ENCODE measurements around the gene BCAS4. TPM values are rescaled to one million over a fixed set of nuclear protein-coding genes. Genes with fewer than 3 reads are reported as not detected.

BCAS4 gene
- total RNA-seq, 1 experiment from 2014 or later, result 34.8 TPM

DNA sequence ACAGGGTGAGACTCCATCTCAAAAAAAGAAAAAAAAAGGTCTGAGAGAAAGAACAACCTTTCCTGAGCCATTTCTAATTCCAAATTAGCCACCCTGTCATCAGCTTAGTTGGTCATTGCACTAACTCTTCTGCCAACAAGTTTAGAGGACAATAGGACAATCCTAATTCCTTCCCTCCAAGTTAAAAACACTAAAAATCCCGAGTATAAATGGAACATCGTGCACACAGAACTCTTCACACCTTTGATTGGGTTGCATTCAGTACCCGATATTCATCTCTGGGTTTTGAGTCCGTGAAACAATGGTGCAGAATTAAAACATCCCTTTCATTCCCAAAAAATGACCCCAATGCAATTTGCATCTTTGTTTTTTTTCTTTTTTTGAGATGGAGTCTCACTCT, 40.4 kb upstream of the BCAS4 start:
- Histone ChIP-seq H3K4me3 (ENCODE audit: low read depth in 2 of 2, low read length in 2 of 2) (no peak overlapping the region), H3K4me1 (ENCODE audit: control insufficient read depth, insufficient read depth, low read length) (peaks cover 73% of the 10 kb centered on the region), H3K27me3 (ENCODE audit: control insufficient read depth, insufficient read depth, low read length) (no peaks in the 10 kb centered on the region), H3K36me3 (ENCODE audit: control insufficient read depth, insufficient read depth, low read length) (peaks cover 27% of the 10 kb centered on the region), H3K9me3 (ENCODE audit: control insufficient read depth, insufficient read depth, low read depth, low read length) (no peaks in the 10 kb centered on the region), H3K27ac (ENCODE audit: low read length) (peak overlapping the region; percentile 99)
- CTCF ChIA-PET, result no interaction called here
- DNase-seq (ENCODE audit: low read depth, low spot score), result no peak
- POLR2A ChIA-PET, result interaction anchor here (0.6 to 0.8 kb wide), 2 partner anchors 31 to 93 kb away, joined by 3 to 5 read pairs; no protein-coding TSS in a partner anchor
- ATAC-seq, result 0 out of 2 replicates have a peak, but pooled peaks have one; percentile 8
- TF ChIP-seq, protein P1, sequence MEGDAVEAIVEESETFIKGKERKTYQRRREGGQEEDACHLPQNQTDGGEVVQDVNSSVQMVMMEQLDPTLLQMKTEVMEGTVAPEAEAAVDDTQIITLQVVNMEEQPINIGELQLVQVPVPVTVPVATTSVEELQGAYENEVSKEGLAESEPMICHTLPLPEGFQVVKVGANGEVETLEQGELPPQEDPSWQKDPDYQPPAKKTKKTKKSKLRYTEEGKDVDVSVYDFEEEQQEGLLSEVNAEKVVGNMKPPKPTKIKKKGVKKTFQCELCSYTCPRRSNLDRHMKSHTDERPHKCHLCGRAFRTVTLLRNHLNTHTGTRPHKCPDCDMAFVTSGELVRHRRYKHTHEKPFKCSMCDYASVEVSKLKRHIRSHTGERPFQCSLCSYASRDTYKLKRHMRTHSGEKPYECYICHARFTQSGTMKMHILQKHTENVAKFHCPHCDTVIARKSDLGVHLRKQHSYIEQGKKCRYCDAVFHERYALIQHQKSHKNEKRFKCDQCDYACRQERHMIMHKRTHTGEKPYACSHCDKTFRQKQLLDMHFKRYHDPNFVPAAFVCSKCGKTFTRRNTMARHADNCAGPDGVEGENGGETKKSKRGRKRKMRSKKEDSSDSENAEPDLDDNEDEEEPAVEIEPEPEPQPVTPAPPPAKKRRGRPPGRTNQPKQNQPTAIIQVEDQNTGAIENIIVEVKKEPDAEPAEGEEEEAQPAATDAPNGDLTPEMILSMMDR (IDR thresholded peaks at IDR 0.05), result no peak
- TF ChIP-seq POLR2AphosphoS5 (IDR thresholded peaks at IDR 0.05; ENCODE audit: low read depth, low read length), result peak; percentile 84
- TF ChIP-seq, protein P2, sequence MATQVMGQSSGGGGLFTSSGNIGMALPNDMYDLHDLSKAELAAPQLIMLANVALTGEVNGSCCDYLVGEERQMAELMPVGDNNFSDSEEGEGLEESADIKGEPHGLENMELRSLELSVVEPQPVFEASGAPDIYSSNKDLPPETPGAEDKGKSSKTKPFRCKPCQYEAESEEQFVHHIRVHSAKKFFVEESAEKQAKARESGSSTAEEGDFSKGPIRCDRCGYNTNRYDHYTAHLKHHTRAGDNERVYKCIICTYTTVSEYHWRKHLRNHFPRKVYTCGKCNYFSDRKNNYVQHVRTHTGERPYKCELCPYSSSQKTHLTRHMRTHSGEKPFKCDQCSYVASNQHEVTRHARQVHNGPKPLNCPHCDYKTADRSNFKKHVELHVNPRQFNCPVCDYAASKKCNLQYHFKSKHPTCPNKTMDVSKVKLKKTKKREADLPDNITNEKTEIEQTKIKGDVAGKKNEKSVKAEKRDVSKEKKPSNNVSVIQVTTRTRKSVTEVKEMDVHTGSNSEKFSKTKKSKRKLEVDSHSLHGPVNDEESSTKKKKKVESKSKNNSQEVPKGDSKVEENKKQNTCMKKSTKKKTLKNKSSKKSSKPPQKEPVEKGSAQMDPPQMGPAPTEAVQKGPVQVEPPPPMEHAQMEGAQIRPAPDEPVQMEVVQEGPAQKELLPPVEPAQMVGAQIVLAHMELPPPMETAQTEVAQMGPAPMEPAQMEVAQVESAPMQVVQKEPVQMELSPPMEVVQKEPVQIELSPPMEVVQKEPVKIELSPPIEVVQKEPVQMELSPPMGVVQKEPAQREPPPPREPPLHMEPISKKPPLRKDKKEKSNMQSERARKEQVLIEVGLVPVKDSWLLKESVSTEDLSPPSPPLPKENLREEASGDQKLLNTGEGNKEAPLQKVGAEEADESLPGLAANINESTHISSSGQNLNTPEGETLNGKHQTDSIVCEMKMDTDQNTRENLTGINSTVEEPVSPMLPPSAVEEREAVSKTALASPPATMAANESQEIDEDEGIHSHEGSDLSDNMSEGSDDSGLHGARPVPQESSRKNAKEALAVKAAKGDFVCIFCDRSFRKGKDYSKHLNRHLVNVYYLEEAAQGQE (IDR thresholded peaks at IDR 0.05; ENCODE audit: insufficient read depth in 1 of 2, low read depth in 2 of 2, low read length in 1 of 2), result no peak
- intact Hi-C loops (cut with micrococcal nuclease; ENCODE audit: unreplicated experiment) (no loop called here), in situ Hi-C loops (cut with HindIII; ENCODE audit: low pct_unique_long_range_greater_than_20kb, low sequenced_read_pairs) (no loop called here)
- no TSS peak for BruUV-seq (replicated peaks)

- TF ChIP-seq POLR2AphosphoS5 (IDR thresholded peaks at IDR 0.05; ENCODE audit: low read depth, low read length) (peak; percentile 67), TCF7L2 (IDR thresholded peaks at IDR 0.05; ENCODE audit: low read depth, low read length) (no peak), SIN3A (IDR thresholded peaks at IDR 0.05; ENCODE audit: borderline replicate concordance, insufficient read depth, low read depth, low read length) (no peak)
- TF ChIP-seq, protein P1 (IDR thresholded peaks at IDR 0.05), result no peak
- TF ChIP-seq, protein P2 (IDR thresholded peaks at IDR 0.05; ENCODE audit: insufficient read depth in 1 of 2, low read depth in 2 of 2, low read length in 1 of 2), result no peak
- in situ Hi-C loops (cut with HindIII; ENCODE audit: low pct_unique_long_range_greater_than_20kb, low sequenced_read_pairs), result no loop called here
- BruUV-seq (replicated peaks), result no TSS peak
- H3K36me3 ChIP-seq (ENCODE audit: control insufficient read depth, insufficient read depth, low read length), result peaks cover 17% of the 10 kb centered on the region
- ChIA-PET CTCF (interaction anchor here (0.7 to 1.0 kb wide), 2 partner anchors 32 to 121 kb away, joined by 3 to 4 read pairs; no protein-coding TSS in a partner anchor), POLR2A (no interaction called here)
- H3K9me3 ChIP-seq (ENCODE audit: control insufficient read depth, insufficient read depth, low read depth, low read length), result no peaks in the 10 kb centered on the region
- ATAC-seq (no peak), DNase-seq (ENCODE audit: low read depth, low spot score) (no peak)
- H3K4me3 ChIP-seq (ENCODE audit: low read depth in 2 of 2, low read length in 2 of 2), result no peak overlapping the region
- peak overlapping the region; percentile 99 for H3K27ac ChIP-seq (ENCODE audit: low read length)
- intact Hi-C loops (cut with micrococcal nuclease; ENCODE audit: unreplicated experiment), result no loop called here
- H3K27me3 ChIP-seq (ENCODE audit: control insufficient read depth, insufficient read depth, low read length), result no peaks in the 10 kb centered on the region
- H3K4me1 ChIP-seq (ENCODE audit: control insufficient read depth, insufficient read depth, low read length), result peaks cover 71% of the 10 kb centered on the region
These were observed 38.4 kb upstream of the BCAS4 start for GRCh38 chr20:50756447-50756846.

Data from Panc1 (cell line).